Smooth muscle cell (in vitro differentiated cells): ENCODE results near the gene SCAI. TPM values are rescaled to one million over a fixed set of nuclear protein-coding genes. Genes with fewer than 3 reads are reported as not detected.
"Not testable (repeated sequence)": the region's sequence is repeated elsewhere in the genome, so short reads cannot be mapped to it uniquely, and the experiment has no call there.

ENCODE experiments used
- DNase-seq: peaks from one replicate; lab custom pipeline; 2025; ENCODE audit not compliant: unreplicated experiment; lab: John Stamatoyannopoulos, UW
- H2AFZ ChIP-seq: fragments of 200-600 bp; sonication (generic); 2 replicates; pipeline ENCODE4 v1.6.0; 2016; ENCODE audit warnings: antibody characterized with exemption, low read depth, mild to moderate bottlenecking
- H3F3A ChIP-seq: fragments of 200-600 bp; sonication (generic); 2 replicates; pipeline ENCODE4 v1.6.0; 2017; ENCODE audit warnings: antibody characterized with exemption, low read depth
- H3K27ac ChIP-seq: fragments of 200-600 bp; sonication (generic); 2 replicates; pipeline ENCODE4 v1.5.1; 2016; ENCODE audit warnings: low read depth, mild to moderate bottlenecking
- H3K27me3 ChIP-seq: fragments of 200-600 bp; sonication (generic); 2 replicates; pipeline ENCODE4 v1.6.1; 2016; ENCODE audit warnings: low read depth, mild to moderate bottlenecking
- H3K36me3 ChIP-seq: fragments of 200-600 bp; sonication (generic); 2 replicates; pipeline ENCODE4 v1.5.1; 2016; ENCODE audit warnings: low read depth
- H3K4me1 ChIP-seq: fragments of 200-600 bp; sonication (generic); 2 replicates; pipeline ENCODE4 v1.5.1; 2016; ENCODE audit warnings: low read depth
- H3K4me2 ChIP-seq: fragments of 200-600 bp; sonication (generic); 2 replicates; pipeline ENCODE4 v1.6.0; 2016; ENCODE audit warnings: mild to moderate bottlenecking
- H3K4me3 ChIP-seq: fragments of 200-600 bp; sonication (generic); 2 replicates; pipeline ENCODE4 v1.5.1; 2016; ENCODE audit warnings: mild to moderate bottlenecking
- H3K79me2 ChIP-seq: fragments of 200-600 bp; sonication (generic); 2 replicates; pipeline ENCODE4 v1.6.0; 2016; ENCODE audit warnings: low read depth, mild to moderate bottlenecking
- H3K9ac ChIP-seq: fragments of 200-600 bp; sonication (generic); 2 replicates; pipeline ENCODE4 v1.6.0; 2016; ENCODE audit warnings: low read depth
- H3K9me3 ChIP-seq: fragments of 200-600 bp; sonication (generic); replicated peaks from 2 replicates; pipeline ENCODE4 v1.5.1; 2016; ENCODE audit warnings: low read depth
- H4K20me1 ChIP-seq: fragments of 200-600 bp; sonication (generic); 2 replicates; pipeline ENCODE4 v1.6.0; 2016; ENCODE audit warnings: low read depth
- CTCF ChIP-seq: fragments of 200-600 bp; sonication (generic); IDR thresholded peaks from 2 replicates; pipeline ENCODE4 v1.5.1; 2017; ENCODE audit warnings: borderline replicate concordance, mild to moderate bottlenecking, antibody characterized with exemption; ENCODE audit not compliant: insufficient read depth, poor library complexity, severe bottlenecking
- WGBS: methylation state at CpG from one replicate; pipeline ENCODE4 v1.1.7; 2016; ENCODE audit warnings: low lambda C conversion rate; 5-methylcytosine and 5-hydroxymethylcytosine counted together
- polyA plus RNA-seq: library from polyadenylated mRNA; unstranded; fragments of >200 nt; fragmentation: Nextera tagmentation; extraction: Ambion mirVana; gene quantifications from 2 replicates; pipeline ENCODE4 v1.2.1, GENCODE V29; 2016
- total RNA-seq: library from RNA; depleted of rRNA; stranded (reverse); fragments of >200 nt; gene quantifications from 2 replicates; pipeline ENCODE4 v1.2.3, GENCODE V29; 2014

SCAI gene
- total and polyA plus RNA-seq, 2 experiments from 2014 or later: 0.81 to 8.4 TPM

- H3K4me3 ChIP-seq: peak overlapping the region; percentile 97
- H3K36me3 ChIP-seq: no peaks in the 10 kb centered on the region
- H3K27ac ChIP-seq: peak overlapping the region; percentile 89
- peaks cover 46% of the 10 kb centered on the region for H4K20me1 ChIP-seq
- H3K9me3 ChIP-seq: no peaks in the 10 kb centered on the region
- no peaks in the 10 kb centered on the region for H3K27me3 ChIP-seq
- H2AFZ ChIP-seq: peak overlapping the region; percentile 97
- DNase-seq: no peak
- WGBS: under 1% methylated on average over 25 of the region's 26 CpGs
- H3K4me2 ChIP-seq: peak overlapping the region; percentile 96
- peaks cover 71% of the 10 kb centered on the region for H3K79me2 ChIP-seq
- peak overlapping the region; percentile 98 for H3K9ac ChIP-seq
- H3F3A ChIP-seq: no peaks in the 10 kb centered on the region
- H3K4me1 ChIP-seq: peaks cover 7% of the 10 kb centered on the region
- TF ChIP-seq CTCF: no peak
Observed at GRCh38 chr9:125189011-125189360, 45.7 kb upstream of the SCAI start.

GRCh38 chr9:125183561-125183960 lies 40.2 kb upstream of the SCAI start:
- 95% methylated on average over 2 of the region's 2 CpGs for WGBS
- no peaks in the 10 kb centered on the region for H3K36me3 ChIP-seq
- no peaks in the 10 kb centered on the region for H3K27me3 ChIP-seq
- H3K79me2 ChIP-seq: peaks cover 100% of the 10 kb centered on the region
- H3K4me2 ChIP-seq: no peak overlapping the region
- H3F3A ChIP-seq: no peaks in the 10 kb centered on the region
- no peak overlapping the region for H3K4me3 ChIP-seq
- peaks cover 4% of the 10 kb centered on the region for H3K4me1 ChIP-seq
- H2AFZ ChIP-seq: no peak overlapping the region
- H4K20me1 ChIP-seq: peaks cover 100% of the 10 kb centered on the region
- no peaks in the 10 kb centered on the region for H3K9me3 ChIP-seq
- no peak for TF ChIP-seq CTCF
- no peak overlapping the region for H3K27ac ChIP-seq
- no peak overlapping the region for H3K9ac ChIP-seq
- no peak for DNase-seq

DNA sequence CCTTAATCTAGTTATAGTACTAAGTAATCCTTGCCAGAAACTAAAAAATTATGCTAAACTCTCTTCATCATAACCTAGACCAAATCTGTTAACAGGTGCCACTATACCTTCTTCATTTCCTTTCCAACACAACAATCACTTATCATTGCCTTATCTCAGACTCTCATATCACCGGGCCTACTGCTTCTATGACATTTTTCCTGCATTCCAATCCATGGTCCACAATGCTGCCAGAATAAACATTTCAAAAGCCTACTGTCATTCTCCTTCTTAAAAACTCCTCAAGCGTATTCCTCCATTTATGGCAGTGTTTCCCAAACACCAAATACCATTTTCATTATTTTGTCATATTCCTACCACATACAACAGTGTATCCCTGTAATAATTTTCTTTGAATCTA lies 39.7 kb upstream of the SCAI start:
- no peak overlapping the region for H3K4me2 ChIP-seq
- H3K4me3 ChIP-seq: no peak overlapping the region
- H3K36me3 ChIP-seq: no peaks in the 10 kb centered on the region
- no peak overlapping the region for H2AFZ ChIP-seq
- no peak overlapping the region for H3K27ac ChIP-seq
- WGBS: 93% methylated on average over 2 of the region's 2 CpGs
- H3F3A ChIP-seq: no peaks in the 10 kb centered on the region
- no peaks in the 10 kb centered on the region for H3K27me3 ChIP-seq
- H3K9me3 ChIP-seq: no peaks in the 10 kb centered on the region
- TF ChIP-seq CTCF: no peak
- no peak overlapping the region for H3K9ac ChIP-seq
- DNase-seq: no peak
- peaks cover 100% of the 10 kb centered on the region for H4K20me1 ChIP-seq
- peaks cover 100% of the 10 kb centered on the region for H3K79me2 ChIP-seq
- H3K4me1 ChIP-seq: no peaks in the 10 kb centered on the region

DNA sequence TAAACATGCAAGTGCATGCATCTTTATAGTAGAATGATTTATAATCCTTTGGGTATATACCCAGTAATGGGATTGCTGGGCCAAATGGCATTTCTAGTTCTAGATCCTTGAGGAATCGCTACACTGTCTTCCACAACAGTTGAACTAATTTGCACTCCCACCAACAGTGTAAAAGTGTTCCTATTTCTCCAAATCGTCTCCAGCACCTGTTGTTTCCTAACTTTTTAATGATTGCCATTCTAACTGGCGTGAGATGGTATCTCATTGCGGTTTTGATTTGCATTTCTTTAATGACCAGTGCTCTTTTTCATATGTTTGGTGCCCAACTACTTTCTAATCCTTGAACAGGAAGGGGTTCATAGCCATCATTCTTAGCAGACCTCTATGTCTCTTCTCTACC lies 38.4 kb upstream of the SCAI start:
- not testable (repeated sequence) for H3K4me2 ChIP-seq, H3K9me3 ChIP-seq, H3K4me1 ChIP-seq, H3K9ac ChIP-seq, H3K27ac ChIP-seq, H3K4me3 ChIP-seq, H3K36me3 ChIP-seq, DNase-seq, H3F3A ChIP-seq, H2AFZ ChIP-seq, H3K27me3 ChIP-seq
- Histone ChIP-seq H4K20me1 (peaks cover 98% of the 10 kb centered on the region), H3K79me2 (peaks cover 98% of the 10 kb centered on the region)
- WGBS: 97% methylated on average over 4 of the region's 4 CpGs
